GM10847 (cell line): ENCODE measurements around the gene DRD5.

ENCODE experiments used
- POLR2A ChIP-seq: IDR thresholded peaks from 2 replicates; pipeline ENCODE4 v1.6.1; 2011; ENCODE audit not compliant: insufficient read length; ENCODE audit errors: extremely low read depth

DRD5 gene

GRCh38 chr4:9781343-9782135 lies at the start of gene DRD5:
Gene DRD5, plus strand, starts transcription at chr4:9781634. Its CDS starts 396 bp downstream, at chr4:9782030.
- no peak for TF ChIP-seq POLR2A

- TF ChIP-seq POLR2A, result no peak
Observed at GRCh38 chr4:9735515-9735914, 45.9 kb upstream of the DRD5 start.

GRCh38 chr4:9745782-9746181 lies 35.7 kb upstream of the DRD5 start:
- no peak for TF ChIP-seq POLR2A

- no peak for TF ChIP-seq POLR2A
Observed at GRCh38 chr4:9758641-9759317, 22.7 kb upstream of the DRD5 start.

- TF ChIP-seq POLR2A, result no peak
Observed at GRCh38 chr4:9762823-9763475, 18.5 kb upstream of the DRD5 start.

- TF ChIP-seq POLR2A, result no peak
Observed at GRCh38 chr4:9764155-9764696, 17.2 kb upstream of the DRD5 start.

- no peak for TF ChIP-seq POLR2A
Observed at GRCh38 chr4:9765091-9765490, 16.3 kb upstream of the DRD5 start.

GRCh38 chr4:9769321-9769720 lies 12.1 kb upstream of the DRD5 start:
- TF ChIP-seq POLR2A, result no peak

- no peak for TF ChIP-seq POLR2A
Observed at GRCh38 chr4:9771034-9771433, 10.4 kb upstream of the DRD5 start.

- TF ChIP-seq POLR2A, result no peak
Observed at GRCh38 chr4:9773471-9773870, 8.0 kb upstream of the DRD5 start.

- TF ChIP-seq POLR2A, result no peak
Observed at GRCh38 chr4:9782136-9782436, 652 bp downstream of the DRD5 start.

- TF ChIP-seq POLR2A, result no peak
Observed at GRCh38 chr4:9792381-9792780, 10.9 kb downstream of the DRD5 start.

GRCh38 chr4:9800848-9801247 lies 19.4 kb downstream of the DRD5 start:
- TF ChIP-seq POLR2A, result no peak

GRCh38 chr4:9804918-9805317 lies 23.5 kb downstream of the DRD5 start:
- no peak for TF ChIP-seq POLR2A

- TF ChIP-seq POLR2A, result no peak
Observed at GRCh38 chr4:9808077-9808476, 26.6 kb downstream of the DRD5 start.

- no peak for TF ChIP-seq POLR2A
Observed at GRCh38 chr4:9811806-9812205, 30.4 kb downstream of the DRD5 start.
